GM12891 (cell line): ENCODE data around the gene EDEM1.
A peak's percentile ranks its signal among the peaks of the same experiment; 100 is the strongest.

ENCODE experiments used
- PAX5 ChIP-seq: IDR thresholded peaks from 2 replicates; pipeline ENCODE4 v1.6.1; 2011; ENCODE audit warnings: low read length, moderate library complexity, mild to moderate bottlenecking; ENCODE audit not compliant: insufficient read depth, severe bottlenecking
- POLR2A ChIP-seq: IDR thresholded peaks from 2 replicates; pipeline ENCODE4 v1.6.1; 2011; ENCODE audit warnings: low read depth, low read length, control low read depth
- POLR2AphosphoS5 ChIP-seq: IDR thresholded peaks from 2 replicates; pipeline ENCODE4 v1.6.1; 2011; ENCODE audit warnings: low read depth, low read length, control low read depth

GRCh38 chr3:5151586-5151985, 35.9 kb upstream of the EDEM1 start:
- TF ChIP-seq POLR2AphosphoS5 (no peak), POLR2A (no peak), PAX5 (peak; percentile 54)
